NOMO-1 treated with dmso at 0.1 percent for 144 hours (cell line): ENCODE results near the gene ADI1.
"Not testable (repeated sequence)": the region's sequence is repeated elsewhere in the genome, so short reads cannot be mapped to it uniquely, and the experiment has no call there.

Experiments used
- DNase-seq: peaks from one replicate; lab custom pipeline; 2025; ENCODE audit not compliant: unreplicated experiment; lab: John Stamatoyannopoulos, UW

Gene ADI1

GRCh38 chr2:3450385-3451010 lies 68.8 kb downstream of the ADI1 start:
- DNase-seq: no peak

GRCh38 chr2:3449936-3450335 lies 69.4 kb downstream of the ADI1 start:
- no peak for DNase-seq

GRCh38 chr2:3449086-3449485 lies 70.2 kb downstream of the ADI1 start:
- no peak for DNase-seq

GRCh38 chr2:3448441-3448911 lies 70.9 kb downstream of the ADI1 start:
- not testable (repeated sequence) for DNase-seq

- no peak for DNase-seq
Observed at GRCh38 chr2:3447789-3448317, 71.5 kb downstream of the ADI1 start.
